ENCODE measurements around the gene ACO2. TPM values are rescaled to one million over a fixed set of nuclear protein-coding genes. Genes with fewer than 3 reads are reported as not detected.
A peak's percentile ranks its signal among the peaks of the same experiment; 100 is the strongest.

Gene ACO2
- total RNA-seq, 1 donor from 2014 or later = 59.8 TPM

- Histone ChIP-seq H3K27me3 (ENCODE audit: control insufficient read depth, insufficient read depth, low read length) (no peaks in the 10 kb centered on the region), H3K36me3 (ENCODE audit: control insufficient read depth, insufficient read depth, low read length) (peaks cover 41% of the 10 kb centered on the region), H3K4me3 (ENCODE audit: low read depth, low read length) (no peak overlapping the region)
- DNase-seq (ENCODE audit: low read depth) (no peak), FAIRE-seq (no peak)
- no peak for TF ChIP-seq CTCF (IDR thresholded peaks at IDR 0.05; ENCODE audit: insufficient read depth, low read length, severe bottlenecking)
Measured at GRCh38 chr22:41523464-41524221, 54.7 kb downstream of the ACO2 start.

- DNase-seq (ENCODE audit: low read depth) (no peak), FAIRE-seq (peak; percentile 18)
- H3K4me3 ChIP-seq (ENCODE audit: low read depth, low read length) = no peak overlapping the region
- TF ChIP-seq CTCF (IDR thresholded peaks at IDR 0.05; ENCODE audit: insufficient read depth, low read length, severe bottlenecking) = no peak
- no peaks in the 10 kb centered on the region for H3K27me3 ChIP-seq (ENCODE audit: control insufficient read depth, insufficient read depth, low read length)
- peaks cover 40% of the 10 kb centered on the region for H3K36me3 ChIP-seq (ENCODE audit: control insufficient read depth, insufficient read depth, low read length)
Measured at GRCh38 chr22:41524251-41524661, 55.3 kb downstream of the ACO2 start.

- peaks cover 39% of the 10 kb centered on the region for H3K36me3 ChIP-seq (ENCODE audit: control insufficient read depth, insufficient read depth, low read length)
- no peak for DNase-seq (ENCODE audit: low read depth)
- no peak for TF ChIP-seq CTCF (IDR thresholded peaks at IDR 0.05; ENCODE audit: insufficient read depth, low read length, severe bottlenecking)
- no peak overlapping the region for H3K4me3 ChIP-seq (ENCODE audit: low read depth, low read length)
- no peak for FAIRE-seq
- H3K27me3 ChIP-seq (ENCODE audit: control insufficient read depth, insufficient read depth, low read length) = no peaks in the 10 kb centered on the region
Measured at GRCh38 chr22:41524809-41525449, 56.0 kb downstream of the ACO2 start.

GRCh38 chr22:41525450-41526225, 56.7 kb downstream of the ACO2 start:
- no peak overlapping the region for H3K4me3 ChIP-seq (ENCODE audit: low read depth, low read length)
- FAIRE-seq = no peak
- no peaks in the 10 kb centered on the region for H3K27me3 ChIP-seq (ENCODE audit: control insufficient read depth, insufficient read depth, low read length)
- no peak for DNase-seq (ENCODE audit: low read depth)
- H3K36me3 ChIP-seq (ENCODE audit: control insufficient read depth, insufficient read depth, low read length) = peaks cover 42% of the 10 kb centered on the region
- TF ChIP-seq CTCF (IDR thresholded peaks at IDR 0.05; ENCODE audit: insufficient read depth, low read length, severe bottlenecking) = no peak

- Histone ChIP-seq H3K36me3 (ENCODE audit: control insufficient read depth, insufficient read depth, low read length) (peaks cover 45% of the 10 kb centered on the region), H3K4me3 (ENCODE audit: low read depth, low read length) (no peak overlapping the region), H3K27me3 (ENCODE audit: control insufficient read depth, insufficient read depth, low read length) (no peaks in the 10 kb centered on the region)
- FAIRE-seq (no peak), DNase-seq (ENCODE audit: low read depth) (no peak)
- no peak for TF ChIP-seq CTCF (IDR thresholded peaks at IDR 0.05; ENCODE audit: insufficient read depth, low read length, severe bottlenecking)
Measured at GRCh38 chr22:41526226-41526829, 57.4 kb downstream of the ACO2 start.

All from bronchial epithelial cell (primary cell).